Measurements from ENCODE around the gene GNAT3. TPM values are rescaled to one million over a fixed set of nuclear protein-coding genes. Genes with fewer than 3 reads are reported as not detected.

Gene GNAT3
- total and polyA plus RNA-seq, 2 of the 8 experiments (the other 6 are each of a cell fraction or from before 2014, with no cell fraction given): not detected

DNA sequence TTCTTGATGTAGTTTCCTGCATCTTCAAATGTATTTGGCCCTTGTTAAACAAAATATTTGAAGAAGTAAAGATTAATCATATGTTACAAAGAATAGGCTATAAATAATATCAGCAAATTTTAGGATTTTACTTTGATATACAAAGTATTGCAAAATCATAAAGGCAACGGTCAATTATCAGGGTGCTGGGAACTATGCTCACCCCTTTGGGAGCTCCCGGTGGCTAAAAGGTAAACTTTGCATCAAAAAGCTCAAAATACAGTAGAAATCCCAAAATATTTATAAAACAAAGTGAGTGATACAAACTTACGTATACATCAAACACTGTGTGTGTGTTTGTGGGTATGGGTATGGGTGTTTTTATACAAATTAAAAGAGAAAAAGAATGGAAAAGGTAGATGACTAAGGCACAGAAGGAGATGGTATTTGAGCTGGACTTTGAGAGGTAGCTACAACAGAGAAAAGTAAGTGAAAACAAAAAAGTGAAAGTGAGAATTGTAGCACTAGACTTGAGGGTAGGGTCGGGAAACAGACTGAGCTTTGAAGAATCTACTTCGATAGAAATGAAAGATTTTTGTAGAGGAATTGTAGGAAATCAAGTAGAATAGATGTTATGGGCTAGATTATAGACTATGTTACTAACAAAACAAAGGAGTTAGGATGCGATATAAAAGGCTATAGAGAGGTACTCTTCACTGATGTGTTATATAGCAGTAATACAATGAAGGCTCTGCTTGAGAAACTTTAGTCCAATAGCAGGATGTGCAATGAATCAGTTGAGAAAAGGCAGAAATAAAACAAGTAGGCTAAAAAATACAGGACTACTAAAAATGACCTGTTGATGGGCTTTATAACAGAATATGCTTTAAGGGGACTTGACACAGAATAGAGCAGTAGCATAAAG is 52.8 kb downstream of the GNAT3 start:
- Histone ChIP-seq H3K23me2 (ENCODE audit: low read depth, low read length) (no peaks in the 10 kb centered on the region), H3K27ac (ENCODE audit: low read depth, low read length) (no peak overlapping the region), H4K5ac (ENCODE audit: insufficient read length, low read depth, low read length) (no peak overlapping the region), H3K4ac (replicated peaks; ENCODE audit: insufficient read length, low read depth, low read length) (no peak overlapping the region), H3K36me3 (ENCODE audit: control insufficient read depth in 2 of 4, insufficient read depth in 4 of 4, low read length in 3 of 4) (no peaks in the 10 kb centered on the region), H3K56ac (replicated peaks; ENCODE audit: insufficient read length, low read depth, low read length) (no peak overlapping the region), H2BK15ac (ENCODE audit: low read length) (no peak overlapping the region), H3K27me3 (replicated peaks in 1 of 4; ENCODE audit: control insufficient read depth in 3 of 4, extremely low read depth in 1 of 4, insufficient read depth in 3 of 4, low read length in 3 of 4) (no peaks in the 10 kb centered on the region), H4K91ac (replicated peaks; ENCODE audit: insufficient read length, low read length) (no peak overlapping the region), H4K8ac (ENCODE audit: extremely low read depth, insufficient read depth, low read length) (no peak overlapping the region), H3K23ac (ENCODE audit: insufficient read length) (no peak overlapping the region), H2AK5ac (ENCODE audit: low read depth, low read length) (no peak overlapping the region), H3K79me1 (ENCODE audit: low read depth, low read length) (no peaks in the 10 kb centered on the region), H3K18ac (ENCODE audit: extremely low read depth, low read length) (no peak overlapping the region), H2AFZ (ENCODE audit: low read length) (no peak overlapping the region), H2BK5ac (ENCODE audit: low read depth, low read length) (no peak overlapping the region), H3K4me3 (ENCODE audit: extremely low read depth in 1 of 4, insufficient read depth in 2 of 4, low read depth in 3 of 4, low read length in 4 of 4) (no peak overlapping the region), H3K14ac (ENCODE audit: insufficient read length) (no peak overlapping the region), H3K79me2 (ENCODE audit: control insufficient read depth in 1 of 2, insufficient read depth in 2 of 2, low read length in 2 of 2) (no peaks in the 10 kb centered on the region), H3K4me1 (replicated peaks in 1 of 4; ENCODE audit: control insufficient read depth in 3 of 4, insufficient read depth in 4 of 4, low read length in 3 of 4) (no peaks in the 10 kb centered on the region), H3K9me3 (ENCODE audit: insufficient read depth in 2 of 2, low read depth in 1 of 2, low read length in 1 of 2) (no peaks in the 10 kb centered on the region), H2BK120ac (replicated peaks; ENCODE audit: low read depth, low read length) (no peak overlapping the region), H3K9ac (replicated peaks in 1 of 4; ENCODE audit: extremely low read depth in 1 of 4, low read depth in 3 of 4, low read length in 3 of 4) (no peak overlapping the region), H2BK12ac (ENCODE audit: low read depth, low read length) (no peak overlapping the region), H4K20me1 (replicated peaks in 1 of 2; ENCODE audit: control insufficient read depth in 1 of 2, insufficient read depth in 2 of 2, low read length in 2 of 2) (no peaks in the 10 kb centered on the region), H3K4me2 (ENCODE audit: insufficient read depth in 1 of 2, low read depth in 2 of 2, low read length in 2 of 2) (no peak overlapping the region), H2BK20ac (ENCODE audit: low read length) (no peak overlapping the region)
- no peak for DNase-seq (ENCODE audit: low read depth in 1 of 2, low spot score in 2 of 2)
- CTCF ChIA-PET (ENCODE audit: partially characterized antibody): interaction anchor here (0.7 to 1.0 kb wide), 3 partner anchors 26 to 188 kb away, joined by 3 to 4 read pairs (median 3); no protein-coding TSS in a partner anchor
- POLR2A ChIA-PET (ENCODE audit: partially characterized antibody): no interaction called here
- WGBS, 2 experiments (ENCODE audit: extremely low coverage in 1 of 2, insufficient coverage in 1 of 2, insufficient read length in 1 of 2, insufficient replicate concordance in 2 of 2, low coverage in 1 of 2, low lambda C conversion rate in 2 of 2, missing lambda C conversion rate in 1 of 2): 87 to 100% methylated on average over 1 to 6 of the region's 6 CpGs
- no peak for FAIRE-seq
- TF ChIP-seq BACH1 (IDR thresholded peaks at IDR 0.05; ENCODE audit: low read length): no peak
- no peak for TF ChIP-seq PHF8 (conservative IDR thresholded peaks at IDR 0.05; ENCODE audit: low read depth, low read length)
- TF ChIP-seq SIRT6 (IDR thresholded peaks at IDR 0.05; ENCODE audit: low read length): no peak
- no peak for TF ChIP-seq ATF2 (IDR thresholded peaks at IDR 0.05; ENCODE audit: low read length)
- no peak for TF ChIP-seq EZH2 (IDR thresholded peaks at IDR 0.05; ENCODE audit: low read depth, low read length, severe bottlenecking)
- no peak for TF ChIP-seq SIN3A (conservative IDR thresholded peaks at IDR 0.05 in 1 of 2, IDR thresholded peaks at IDR 0.05 in 1 of 2; ENCODE audit: low read depth in 1 of 2, low read length in 2 of 2)
- TF ChIP-seq CREB1 (IDR thresholded peaks at IDR 0.05): no peak
- no peak for TF ChIP-seq POLR2AphosphoS5 (IDR thresholded peaks at IDR 0.05; ENCODE audit: low read depth, low read length)
- TF ChIP-seq GTF2F1 (IDR thresholded peaks at IDR 0.05; ENCODE audit: borderline replicate concordance, low read depth, low read length): no peak
- TF ChIP-seq SAP30 (IDR thresholded peaks at IDR 0.05; ENCODE audit: insufficient read depth, insufficient replicate concordance, low read length): no peak
- no peak for TF ChIP-seq KDM1A (IDR thresholded peaks at IDR 0.05; ENCODE audit: borderline replicate concordance, low read length)

Measured in H1 (cell line).